Thyroid gland (tissue), 4 donors: ENCODE measurements around the gene MYO15A.

ENCODE experiments used
- POLR2A ChIP-seq, 2 donors: fragments of 450-650 bp; IDR thresholded peaks; one replicate each; pipeline ENCODE4 v1.6.1; 2017; ENCODE audit warnings: antibody characterized with exemption in 2 of 2, mild to moderate bottlenecking in 2 of 2, moderate library complexity in 1 of 2
- TF ChIP-seq, protein P1 (sequence below), 6 experiments: fragments of 200-600 bp in 3 of 6; fragments of 450-650 bp in 3 of 6; sonication (generic) in 3 of 6; IDR thresholded peaks; one replicate each; pipeline ENCODE4 v1.5.1; 2016 to 2019; ENCODE audit warnings: antibody characterized with exemption in 6 of 6, mild to moderate bottlenecking in 2 of 6, inconsistent platforms in 1 of 6, moderate library complexity in 1 of 6

DNA sequence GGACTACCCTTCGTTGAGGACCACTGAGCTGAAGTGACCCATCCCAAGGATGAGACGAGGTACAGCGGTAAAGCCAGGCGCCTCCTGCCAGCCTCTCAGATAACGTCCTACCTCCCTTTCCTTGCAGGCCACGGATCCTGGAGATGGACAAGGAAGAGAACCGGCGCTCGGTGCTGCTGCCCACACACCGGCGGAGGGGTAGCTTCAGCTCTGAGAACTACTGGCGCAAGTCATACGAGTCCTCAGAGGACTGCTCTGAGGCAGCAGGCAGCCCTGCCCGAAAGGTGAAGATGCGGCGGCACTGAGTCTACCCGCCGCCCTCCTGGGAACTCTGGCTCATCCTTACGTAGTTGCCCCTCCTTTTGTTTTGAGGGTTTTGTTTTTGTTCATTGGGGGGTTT, 99.5 kb downstream of the MYO15A start:
- TF ChIP-seq, protein P1, sequence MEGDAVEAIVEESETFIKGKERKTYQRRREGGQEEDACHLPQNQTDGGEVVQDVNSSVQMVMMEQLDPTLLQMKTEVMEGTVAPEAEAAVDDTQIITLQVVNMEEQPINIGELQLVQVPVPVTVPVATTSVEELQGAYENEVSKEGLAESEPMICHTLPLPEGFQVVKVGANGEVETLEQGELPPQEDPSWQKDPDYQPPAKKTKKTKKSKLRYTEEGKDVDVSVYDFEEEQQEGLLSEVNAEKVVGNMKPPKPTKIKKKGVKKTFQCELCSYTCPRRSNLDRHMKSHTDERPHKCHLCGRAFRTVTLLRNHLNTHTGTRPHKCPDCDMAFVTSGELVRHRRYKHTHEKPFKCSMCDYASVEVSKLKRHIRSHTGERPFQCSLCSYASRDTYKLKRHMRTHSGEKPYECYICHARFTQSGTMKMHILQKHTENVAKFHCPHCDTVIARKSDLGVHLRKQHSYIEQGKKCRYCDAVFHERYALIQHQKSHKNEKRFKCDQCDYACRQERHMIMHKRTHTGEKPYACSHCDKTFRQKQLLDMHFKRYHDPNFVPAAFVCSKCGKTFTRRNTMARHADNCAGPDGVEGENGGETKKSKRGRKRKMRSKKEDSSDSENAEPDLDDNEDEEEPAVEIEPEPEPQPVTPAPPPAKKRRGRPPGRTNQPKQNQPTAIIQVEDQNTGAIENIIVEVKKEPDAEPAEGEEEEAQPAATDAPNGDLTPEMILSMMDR (IDR thresholded peaks at IDR 0.05) = no peak
- TF ChIP-seq POLR2A (IDR thresholded peaks at IDR 0.05) = no peak
